WTC11 (cell line): Measurements from ENCODE around the gene ATP9B. TPM values are rescaled to one million over a fixed set of nuclear protein-coding genes. Genes with fewer than 3 reads are reported as not detected.

ENCODE experiments used
- ATAC-seq: fragments of 200-7000 bp; cut with Tn5 transposase; 2 replicates; pipeline ENCODE4 v1.10.0; 2021; ENCODE audit warnings: mild to moderate bottlenecking, moderate library complexity
- CTCF ChIA-PET: fragments of 300-600 bp; sonication (Branson Sonifier 250); formaldehyde crosslinking; loops from one replicate; lab custom pipeline; 2021; ENCODE audit warnings: antibody characterized with exemption; lab: Charles Lee
- POLR2A ChIA-PET: fragments of 350-600 bp; sonication (Branson Sonifier 250); formaldehyde crosslinking; loops from one replicate; lab custom pipeline; 2021; ENCODE audit warnings: antibody characterized with exemption; lab: Charles Lee
- DNase-seq: peaks from one replicate; pipeline ENCODE4 v3.0.0; 2021; ENCODE audit warnings: low spot score
- H3K27ac Mint-ChIP-seq: 2 replicates; pipeline ENCODE4 v1.8.0; 2021; ENCODE audit warnings: mixed read lengths
- H3K27me3 Mint-ChIP-seq: 2 replicates; pipeline ENCODE4 v1.8.0; 2021; ENCODE audit warnings: low read depth, mild to moderate bottlenecking, moderate library complexity, mixed read lengths
- H3K36me3 Mint-ChIP-seq: 2 replicates; pipeline ENCODE4 v1.8.0; 2021; ENCODE audit warnings: mixed read lengths
- H3K4me1 Mint-ChIP-seq: 2 replicates; pipeline ENCODE4 v1.8.0; 2022; ENCODE audit warnings: mixed read lengths
- H3K4me3 Mint-ChIP-seq: 2 replicates; pipeline ENCODE4 v1.8.0; 2021; ENCODE audit warnings: mild to moderate bottlenecking, moderate library complexity, mixed read lengths
- H3K9me3 Mint-ChIP-seq: 2 replicates; pipeline ENCODE4 v1.8.0; 2021; ENCODE audit warnings: mixed read lengths
- ATF1 ChIP-seq: sonication (generic); formaldehyde crosslinking; IDR thresholded peaks from 2 replicates; pipeline ENCODE4 v1.8.1; 2023; ENCODE audit warnings: mild to moderate bottlenecking, moderate library complexity, missing genetic modification reagents
- CREB1 ChIP-seq: sonication (generic); formaldehyde crosslinking; IDR thresholded peaks from 2 replicates; pipeline ENCODE4 v1.8.0; 2023; ENCODE audit warnings: mild to moderate bottlenecking, missing genetic modification reagents
- ELF4 ChIP-seq: sonication (generic); formaldehyde crosslinking; IDR thresholded peaks from 2 replicates; pipeline ENCODE4 v1.8.1; 2022; ENCODE audit warnings: low read depth, mild to moderate bottlenecking, moderate library complexity, missing genetic modification reagents
- ETV6 ChIP-seq: sonication (generic); formaldehyde crosslinking; IDR thresholded peaks from 2 replicates; pipeline ENCODE4 v1.8.1; 2022; ENCODE audit warnings: mild to moderate bottlenecking, missing genetic modification reagents
- FOXK1 ChIP-seq: sonication (generic); formaldehyde crosslinking; IDR thresholded peaks from 2 replicates; pipeline ENCODE4 v1.8.0; 2022; ENCODE audit warnings: mild to moderate bottlenecking, moderate library complexity, missing genetic modification reagents
- IRF2 ChIP-seq: sonication (generic); formaldehyde crosslinking; IDR thresholded peaks from 2 replicates; pipeline ENCODE4 v1.8.0; 2022; ENCODE audit warnings: low read depth, missing genetic modification reagents, borderline replicate concordance
- JAZF1 ChIP-seq: fragments of 250-450 bp; sonication (Bioruptor Pico); IDR thresholded peaks from 2 replicates; pipeline ENCODE4 v1.9.0; 2021; ENCODE audit warnings: moderate library complexity, mild to moderate bottlenecking, inconsistent platforms
- JUN ChIP-seq: sonication (generic); formaldehyde crosslinking; IDR thresholded peaks from 2 replicates; pipeline ENCODE4 v1.8.0; 2023; ENCODE audit warnings: mild to moderate bottlenecking, missing genetic modification reagents
- MYBL2 ChIP-seq: sonication (generic); formaldehyde crosslinking; IDR thresholded peaks from 2 replicates; pipeline ENCODE4 v1.8.1; 2023; ENCODE audit warnings: mild to moderate bottlenecking, moderate library complexity, missing genetic modification reagents
- NR3C1 ChIP-seq: sonication (generic); formaldehyde crosslinking; conservative IDR thresholded peaks from 2 replicates; pipeline ENCODE4 v1.8.1; 2023; ENCODE audit warnings: low read depth, mild to moderate bottlenecking, missing genetic modification reagents
- RELA ChIP-seq: sonication (generic); formaldehyde crosslinking; IDR thresholded peaks from 2 replicates; pipeline ENCODE4 v1.8.1; 2022; ENCODE audit warnings: missing genetic modification reagents, mild to moderate bottlenecking, borderline replicate concordance
- SMAD4 ChIP-seq: sonication (generic); formaldehyde crosslinking; IDR thresholded peaks from 2 replicates; pipeline ENCODE4 v1.8.0; 2022; ENCODE audit warnings: mild to moderate bottlenecking, missing genetic modification reagents
- TEAD1 ChIP-seq: sonication (generic); formaldehyde crosslinking; IDR thresholded peaks from 2 replicates; pipeline ENCODE4 v1.8.0; 2022; ENCODE audit warnings: mild to moderate bottlenecking, missing genetic modification reagents
- ZNF671 ChIP-seq: fragments of 250-450 bp; sonication (Bioruptor Pico); IDR thresholded peaks from 2 replicates; pipeline ENCODE4 v1.8.0; 2021; ENCODE audit warnings: mild to moderate bottlenecking
- total RNA-seq: library from RNA; stranded (reverse); gene quantifications from 3 replicates; pipeline ENCODE4 v1.2.3, GENCODE V29; 2021
- TF ChIP-seq, protein P1 (sequence below): fragments of 250-450 bp; sonication (Bioruptor Pico); IDR thresholded peaks from 2 replicates; pipeline ENCODE4 v1.9.0; 2021; ENCODE audit warnings: mild to moderate bottlenecking, borderline replicate concordance
- TF ChIP-seq, protein P2 (sequence below): sonication (generic); formaldehyde crosslinking; IDR thresholded peaks from 2 replicates; pipeline ENCODE4 v1.8.0; 2022; ENCODE audit warnings: mild to moderate bottlenecking, missing genetic modification reagents
- TF ChIP-seq, protein P3 (sequence below): sonication (generic); formaldehyde crosslinking; IDR thresholded peaks from 2 replicates; pipeline ENCODE4 v1.8.1; 2023; ENCODE audit warnings: mild to moderate bottlenecking, missing genetic modification reagents, borderline replicate concordance
- TF ChIP-seq, protein P4 (sequence below): fragments of 250-450 bp; sonication (Bioruptor Pico); IDR thresholded peaks from 2 replicates; pipeline ENCODE4 v1.9.0; 2021; ENCODE audit warnings: moderate library complexity, mild to moderate bottlenecking, inconsistent platforms, borderline replicate concordance
- TF ChIP-seq, protein P5 (sequence below): fragments of 250-450 bp; sonication (Bioruptor Pico); conservative IDR thresholded peaks from 2 replicates; pipeline ENCODE4 v1.9.0; 2021; ENCODE audit warnings: mild to moderate bottlenecking

The ATP9B gene
- total RNA-seq, 1 experiment from 2014 or later = 19.0 TPM

DNA sequence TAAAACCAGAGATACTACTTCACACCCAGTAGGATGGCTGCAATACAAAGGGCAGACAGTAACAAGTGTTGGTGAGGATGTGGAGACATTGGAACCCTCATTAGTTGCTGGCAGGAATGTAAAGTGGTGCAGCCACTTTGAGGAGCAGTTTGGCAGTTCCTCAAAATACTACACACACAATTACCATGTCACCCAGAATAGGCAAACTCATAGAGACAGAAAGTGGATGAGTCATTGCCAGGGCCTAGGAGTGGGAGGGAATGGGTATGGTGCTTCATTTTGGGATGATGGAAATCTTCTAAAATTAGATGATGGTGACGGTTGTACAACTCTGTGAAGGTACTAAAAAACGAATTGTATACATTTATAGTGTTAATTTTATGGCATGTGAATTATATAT is 54.8 kb downstream of the ATP9B start (continued):
- TF ChIP-seq MYBL2 (CRISPR knock-in tag) (no peak), NR3C1 (no peak), RELA (CRISPR knock-in tag) (no peak)
- TF ChIP-seq, protein P1, sequence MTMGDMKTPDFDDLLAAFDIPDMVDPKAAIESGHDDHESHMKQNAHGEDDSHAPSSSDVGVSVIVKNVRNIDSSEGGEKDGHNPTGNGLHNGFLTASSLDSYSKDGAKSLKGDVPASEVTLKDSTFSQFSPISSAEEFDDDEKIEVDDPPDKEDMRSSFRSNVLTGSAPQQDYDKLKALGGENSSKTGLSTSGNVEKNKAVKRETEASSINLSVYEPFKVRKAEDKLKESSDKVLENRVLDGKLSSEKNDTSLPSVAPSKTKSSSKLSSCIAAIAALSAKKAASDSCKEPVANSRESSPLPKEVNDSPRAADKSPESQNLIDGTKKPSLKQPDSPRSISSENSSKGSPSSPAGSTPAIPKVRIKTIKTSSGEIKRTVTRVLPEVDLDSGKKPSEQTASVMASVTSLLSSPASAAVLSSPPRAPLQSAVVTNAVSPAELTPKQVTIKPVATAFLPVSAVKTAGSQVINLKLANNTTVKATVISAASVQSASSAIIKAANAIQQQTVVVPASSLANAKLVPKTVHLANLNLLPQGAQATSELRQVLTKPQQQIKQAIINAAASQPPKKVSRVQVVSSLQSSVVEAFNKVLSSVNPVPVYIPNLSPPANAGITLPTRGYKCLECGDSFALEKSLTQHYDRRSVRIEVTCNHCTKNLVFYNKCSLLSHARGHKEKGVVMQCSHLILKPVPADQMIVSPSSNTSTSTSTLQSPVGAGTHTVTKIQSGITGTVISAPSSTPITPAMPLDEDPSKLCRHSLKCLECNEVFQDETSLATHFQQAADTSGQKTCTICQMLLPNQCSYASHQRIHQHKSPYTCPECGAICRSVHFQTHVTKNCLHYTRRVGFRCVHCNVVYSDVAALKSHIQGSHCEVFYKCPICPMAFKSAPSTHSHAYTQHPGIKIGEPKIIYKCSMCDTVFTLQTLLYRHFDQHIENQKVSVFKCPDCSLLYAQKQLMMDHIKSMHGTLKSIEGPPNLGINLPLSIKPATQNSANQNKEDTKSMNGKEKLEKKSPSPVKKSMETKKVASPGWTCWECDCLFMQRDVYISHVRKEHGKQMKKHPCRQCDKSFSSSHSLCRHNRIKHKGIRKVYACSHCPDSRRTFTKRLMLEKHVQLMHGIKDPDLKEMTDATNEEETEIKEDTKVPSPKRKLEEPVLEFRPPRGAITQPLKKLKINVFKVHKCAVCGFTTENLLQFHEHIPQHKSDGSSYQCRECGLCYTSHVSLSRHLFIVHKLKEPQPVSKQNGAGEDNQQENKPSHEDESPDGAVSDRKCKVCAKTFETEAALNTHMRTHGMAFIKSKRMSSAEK = no peak

DNA sequence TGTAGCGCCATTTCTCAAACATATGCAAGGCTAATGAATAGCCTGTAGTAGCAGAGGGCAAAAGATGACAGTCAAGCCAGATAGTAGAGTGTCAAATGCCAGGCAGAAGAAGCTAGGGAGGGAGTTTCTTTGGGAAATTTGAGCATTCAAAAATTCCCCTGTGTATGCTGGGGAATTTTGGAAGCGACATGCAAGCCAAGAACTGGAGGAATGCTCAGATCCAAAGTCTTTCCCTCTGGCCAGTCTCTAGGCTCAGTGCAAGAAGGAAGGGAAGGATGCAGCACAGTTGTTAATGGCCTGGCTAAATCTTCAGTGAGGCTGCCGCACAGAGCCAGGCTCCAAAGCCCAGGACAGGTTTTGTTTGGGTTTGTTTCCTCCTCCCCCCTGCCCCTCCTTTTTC is 59.9 kb downstream of the ATP9B start:
- ChIA-PET POLR2A (no interaction called here), CTCF (no interaction called here)
- DNase-seq (no peak), ATAC-seq (no peak)
- Mint-ChIP-seq H3K27ac (no peak overlapping the region; the same call in 1 of the 2 replicates), H3K27me3 (no peaks in the 10 kb centered on the region), H3K36me3 (peaks cover 4% of the 10 kb centered on the region; the same call in 1 of the 2 replicates), H3K9me3 (no peaks in the 10 kb centered on the region), H3K4me3 (no peak overlapping the region), H3K4me1 (no peaks in the 10 kb centered on the region)
- TF ChIP-seq, protein P2, sequence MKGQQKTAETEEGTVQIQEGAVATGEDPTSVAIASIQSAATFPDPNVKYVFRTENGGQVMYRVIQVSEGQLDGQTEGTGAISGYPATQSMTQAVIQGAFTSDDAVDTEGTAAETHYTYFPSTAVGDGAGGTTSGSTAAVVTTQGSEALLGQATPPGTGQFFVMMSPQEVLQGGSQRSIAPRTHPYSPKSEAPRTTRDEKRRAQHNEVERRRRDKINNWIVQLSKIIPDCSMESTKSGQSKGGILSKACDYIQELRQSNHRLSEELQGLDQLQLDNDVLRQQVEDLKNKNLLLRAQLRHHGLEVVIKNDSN = no peak
- TF ChIP-seq ELF4 (no peak), ZNF671 (CRISPR knock-in tag) (no peak), TEAD1 (no peak), ETV6 (no peak), ATF1 (CRISPR knock-in tag) (no peak), MYBL2 (CRISPR knock-in tag) (no peak), CREB1 (no peak), IRF2 (CRISPR knock-in tag) (no peak), JAZF1 (no peak), JUN (CRISPR knock-in tag) (no peak), SMAD4 (CRISPR knock-in tag) (no peak), FOXK1 (no peak)
- TF ChIP-seq, protein P1 = no peak
- TF ChIP-seq, protein P3, sequence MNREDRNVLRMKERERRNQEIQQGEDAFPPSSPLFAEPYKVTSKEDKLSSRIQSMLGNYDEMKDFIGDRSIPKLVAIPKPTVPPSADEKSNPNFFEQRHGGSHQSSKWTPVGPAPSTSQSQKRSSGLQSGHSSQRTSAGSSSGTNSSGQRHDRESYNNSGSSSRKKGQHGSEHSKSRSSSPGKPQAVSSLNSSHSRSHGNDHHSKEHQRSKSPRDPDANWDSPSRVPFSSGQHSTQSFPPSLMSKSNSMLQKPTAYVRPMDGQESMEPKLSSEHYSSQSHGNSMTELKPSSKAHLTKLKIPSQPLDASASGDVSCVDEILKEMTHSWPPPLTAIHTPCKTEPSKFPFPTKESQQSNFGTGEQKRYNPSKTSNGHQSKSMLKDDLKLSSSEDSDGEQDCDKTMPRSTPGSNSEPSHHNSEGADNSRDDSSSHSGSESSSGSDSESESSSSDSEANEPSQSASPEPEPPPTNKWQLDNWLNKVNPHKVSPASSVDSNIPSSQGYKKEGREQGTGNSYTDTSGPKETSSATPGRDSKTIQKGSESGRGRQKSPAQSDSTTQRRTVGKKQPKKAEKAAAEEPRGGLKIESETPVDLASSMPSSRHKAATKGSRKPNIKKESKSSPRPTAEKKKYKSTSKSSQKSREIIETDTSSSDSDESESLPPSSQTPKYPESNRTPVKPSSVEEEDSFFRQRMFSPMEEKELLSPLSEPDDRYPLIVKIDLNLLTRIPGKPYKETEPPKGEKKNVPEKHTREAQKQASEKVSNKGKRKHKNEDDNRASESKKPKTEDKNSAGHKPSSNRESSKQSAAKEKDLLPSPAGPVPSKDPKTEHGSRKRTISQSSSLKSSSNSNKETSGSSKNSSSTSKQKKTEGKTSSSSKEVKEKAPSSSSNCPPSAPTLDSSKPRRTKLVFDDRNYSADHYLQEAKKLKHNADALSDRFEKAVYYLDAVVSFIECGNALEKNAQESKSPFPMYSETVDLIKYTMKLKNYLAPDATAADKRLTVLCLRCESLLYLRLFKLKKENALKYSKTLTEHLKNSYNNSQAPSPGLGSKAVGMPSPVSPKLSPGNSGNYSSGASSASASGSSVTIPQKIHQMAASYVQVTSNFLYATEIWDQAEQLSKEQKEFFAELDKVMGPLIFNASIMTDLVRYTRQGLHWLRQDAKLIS (CRISPR knock-in tag) = no peak
- TF ChIP-seq, protein P4, sequence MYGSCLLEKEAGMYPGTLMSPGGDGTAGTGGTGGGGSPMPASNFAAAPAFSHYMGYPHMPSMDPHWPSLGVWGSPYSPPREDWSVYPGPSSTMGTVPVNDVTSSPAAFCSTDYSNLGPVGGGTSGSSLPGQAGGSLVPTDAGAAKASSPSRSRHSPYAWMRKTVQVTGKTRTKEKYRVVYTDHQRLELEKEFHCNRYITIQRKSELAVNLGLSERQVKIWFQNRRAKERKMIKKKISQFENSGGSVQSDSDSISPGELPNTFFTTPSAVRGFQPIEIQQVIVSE (CRISPR knock-in tag) = no peak
- TF ChIP-seq, protein P5, sequence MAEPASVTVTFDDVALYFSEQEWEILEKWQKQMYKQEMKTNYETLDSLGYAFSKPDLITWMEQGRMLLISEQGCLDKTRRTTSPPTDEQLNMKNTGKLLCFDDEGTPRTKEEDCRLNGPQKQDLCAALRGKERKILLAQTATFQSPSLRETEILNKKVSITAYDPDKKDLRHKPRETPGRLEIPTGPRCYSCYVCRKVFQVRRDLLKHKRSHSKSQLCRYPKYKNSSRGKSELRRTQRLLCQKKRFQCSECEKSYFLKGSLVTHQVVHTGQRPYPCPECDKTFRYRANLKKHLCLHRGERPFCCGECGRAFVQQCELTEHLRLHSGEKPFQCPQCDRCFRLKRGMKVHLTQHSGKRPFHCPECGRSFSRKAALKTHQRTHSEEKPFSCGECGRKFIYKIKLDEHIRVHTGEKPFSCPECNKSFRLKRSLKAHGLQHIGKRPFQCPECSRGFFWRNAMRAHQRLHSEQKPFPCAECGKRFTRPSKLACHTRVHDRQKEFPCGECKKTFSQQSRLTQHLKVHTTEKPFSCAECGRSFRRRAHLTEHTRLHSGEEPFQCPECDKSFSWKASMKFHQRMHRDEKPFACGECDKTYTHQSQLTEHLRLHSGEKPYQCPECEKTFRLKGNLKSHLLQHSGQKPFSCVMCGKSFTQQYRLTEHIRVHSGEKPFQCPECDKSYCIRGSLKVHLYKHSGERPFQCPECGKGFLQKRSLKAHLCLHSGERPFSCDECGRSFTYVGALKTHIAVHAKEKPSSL (CRISPR knock-in tag) = no peak
